Measurements from ENCODE around the gene CPNE7. TPM values are rescaled to one million over a fixed set of nuclear protein-coding genes. Genes with fewer than 3 reads are reported as not detected.
A peak's percentile ranks its signal among the peaks of the same experiment; 100 is the strongest.

Gene CPNE7
- total and polyA plus RNA-seq, 2 of the 13 experiments (the other 11 are each of a cell fraction or from before 2014, with no cell fraction given): 0.59 TPM; not detected in 1

DNA sequence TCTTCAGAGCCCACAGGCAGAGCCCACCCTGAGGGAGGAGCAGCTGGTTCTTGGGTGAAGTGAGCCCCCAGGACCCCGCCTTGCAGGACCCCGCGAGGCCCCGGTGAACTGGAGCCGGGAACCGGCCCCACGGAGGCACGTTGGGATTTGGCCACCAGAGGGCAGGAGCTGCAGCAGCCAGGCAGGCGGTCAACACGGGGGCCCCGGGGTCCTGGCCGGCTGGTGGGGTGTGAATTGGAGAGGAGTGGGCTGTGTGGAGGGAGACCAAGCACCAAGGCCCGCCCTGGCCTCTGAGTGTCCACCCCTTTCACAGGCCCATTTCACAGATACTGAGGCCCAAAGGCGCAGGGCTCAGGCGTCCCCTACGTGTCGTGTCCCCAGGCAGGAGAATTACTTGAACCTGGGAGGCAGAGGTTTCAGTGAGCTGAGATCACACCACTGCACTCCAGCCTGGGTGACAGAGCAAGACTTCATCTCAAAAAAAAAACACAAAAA is 40.1 kb downstream of the CPNE7 start (continued):
- TF ChIP-seq KDM2A (CRISPR knock-in tag; IDR thresholded peaks at IDR 0.05; ENCODE audit: borderline replicate concordance, low read depth) (peak; percentile 43; the same call in 1 of the 2 replicates), GABPA (IDR thresholded peaks at IDR 0.05; ENCODE audit: low read depth, low read length) (no peak), GABPA (CRISPR knock-in tag; IDR thresholded peaks at IDR 0.05; ENCODE audit: low read depth) (no peak), GATAD2A (CRISPR knock-in tag; IDR thresholded peaks at IDR 0.05) (no peak), ZBTB38 (CRISPR knock-in tag; IDR thresholded peaks at IDR 0.05) (no peak), YEATS4 (CRISPR knock-in tag; IDR thresholded peaks at IDR 0.05; ENCODE audit: borderline replicate concordance) (no peak), GATAD1 (CRISPR knock-in tag; IDR thresholded peaks at IDR 0.05) (no peak), ZNF674 (CRISPR knock-in tag; IDR thresholded peaks at IDR 0.05; ENCODE audit: low read depth) (0 out of 2 replicates have a peak, but pooled peaks have one; percentile 60), NFE2 (CRISPR knock-in tag; IDR thresholded peaks at IDR 0.05) (no peak), ZNF260 (CRISPR knock-in tag; IDR thresholded peaks at IDR 0.05; ENCODE audit: borderline replicate concordance, low read depth) (no peak), ZBTB7A (CRISPR knock-in tag; IDR thresholded peaks at IDR 0.05) (peak; percentile 90), FOXP1 (IDR thresholded peaks at IDR 0.05) (no peak), FOXP1 (CRISPR knock-in tag; IDR thresholded peaks at IDR 0.05) (no peak), SMYD3 (CRISPR knock-in tag; IDR thresholded peaks at IDR 0.05) (no peak), ZNF335 (CRISPR knock-in tag; IDR thresholded peaks at IDR 0.05) (no peak), IKZF1 (IDR thresholded peaks at IDR 0.05) (no peak), MEIS2 (CRISPR knock-in tag; IDR thresholded peaks at IDR 0.05) (no peak), RNF2 (conservative IDR thresholded peaks at IDR 0.05; ENCODE audit: low read depth) (no peak), ZNF207 (IDR thresholded peaks at IDR 0.05; ENCODE audit: borderline replicate concordance) (no peak), ZMYM3 (CRISPR knock-in tag; IDR thresholded peaks at IDR 0.05) (no peak), NR2F1 (CRISPR knock-in tag; IDR thresholded peaks at IDR 0.05) (no peak), SALL1 (CRISPR knock-in tag; IDR thresholded peaks at IDR 0.05) (peak; percentile 63)
- TF ChIP-seq, protein P1, sequence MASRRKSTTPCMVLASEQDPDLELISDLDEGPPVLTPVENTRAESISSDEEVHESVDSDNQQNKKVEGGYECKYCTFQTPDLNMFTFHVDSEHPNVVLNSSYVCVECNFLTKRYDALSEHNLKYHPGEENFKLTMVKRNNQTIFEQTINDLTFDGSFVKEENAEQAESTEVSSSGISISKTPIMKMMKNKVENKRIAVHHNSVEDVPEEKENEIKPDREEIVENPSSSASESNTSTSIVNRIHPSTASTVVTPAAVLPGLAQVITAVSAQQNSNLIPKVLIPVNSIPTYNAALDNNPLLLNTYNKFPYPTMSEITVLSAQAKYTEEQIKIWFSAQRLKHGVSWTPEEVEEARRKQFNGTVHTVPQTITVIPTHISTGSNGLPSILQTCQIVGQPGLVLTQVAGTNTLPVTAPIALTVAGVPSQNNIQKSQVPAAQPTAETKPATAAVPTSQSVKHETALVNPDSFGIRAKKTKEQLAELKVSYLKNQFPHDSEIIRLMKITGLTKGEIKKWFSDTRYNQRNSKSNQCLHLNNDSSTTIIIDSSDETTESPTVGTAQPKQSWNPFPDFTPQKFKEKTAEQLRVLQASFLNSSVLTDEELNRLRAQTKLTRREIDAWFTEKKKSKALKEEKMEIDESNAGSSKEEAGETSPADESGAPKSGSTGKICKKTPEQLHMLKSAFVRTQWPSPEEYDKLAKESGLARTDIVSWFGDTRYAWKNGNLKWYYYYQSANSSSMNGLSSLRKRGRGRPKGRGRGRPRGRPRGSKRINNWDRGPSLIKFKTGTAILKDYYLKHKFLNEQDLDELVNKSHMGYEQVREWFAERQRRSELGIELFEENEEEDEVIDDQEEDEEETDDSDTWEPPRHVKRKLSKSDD (CRISPR knock-in tag; IDR thresholded peaks at IDR 0.05; ENCODE audit: low read depth): no peak
- TF ChIP-seq, protein P2, sequence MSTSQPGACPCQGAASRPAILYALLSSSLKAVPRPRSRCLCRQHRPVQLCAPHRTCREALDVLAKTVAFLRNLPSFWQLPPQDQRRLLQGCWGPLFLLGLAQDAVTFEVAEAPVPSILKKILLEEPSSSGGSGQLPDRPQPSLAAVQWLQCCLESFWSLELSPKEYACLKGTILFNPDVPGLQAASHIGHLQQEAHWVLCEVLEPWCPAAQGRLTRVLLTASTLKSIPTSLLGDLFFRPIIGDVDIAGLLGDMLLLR (CRISPR knock-in tag; IDR thresholded peaks at IDR 0.05): no peak
- TF ChIP-seq, protein P3, sequence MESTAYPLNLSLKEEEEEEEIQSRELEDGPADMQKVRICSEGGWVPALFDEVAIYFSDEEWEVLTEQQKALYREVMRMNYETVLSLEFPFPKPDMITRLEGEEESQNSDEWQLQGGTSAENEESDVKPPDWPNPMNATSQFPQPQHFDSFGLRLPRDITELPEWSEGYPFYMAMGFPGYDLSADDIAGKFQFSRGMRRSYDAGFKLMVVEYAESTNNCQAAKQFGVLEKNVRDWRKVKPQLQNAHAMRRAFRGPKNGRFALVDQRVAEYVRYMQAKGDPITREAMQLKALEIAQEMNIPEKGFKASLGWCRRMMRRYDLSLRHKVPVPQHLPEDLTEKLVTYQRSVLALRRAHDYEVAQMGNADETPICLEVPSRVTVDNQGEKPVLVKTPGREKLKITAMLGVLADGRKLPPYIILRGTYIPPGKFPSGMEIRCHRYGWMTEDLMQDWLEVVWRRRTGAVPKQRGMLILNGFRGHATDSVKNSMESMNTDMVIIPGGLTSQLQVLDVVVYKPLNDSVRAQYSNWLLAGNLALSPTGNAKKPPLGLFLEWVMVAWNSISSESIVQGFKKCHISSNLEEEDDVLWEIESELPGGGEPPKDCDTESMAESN (CRISPR knock-in tag; conservative IDR thresholded peaks at IDR 0.05): no peak
- TF ChIP-seq, protein P4, sequence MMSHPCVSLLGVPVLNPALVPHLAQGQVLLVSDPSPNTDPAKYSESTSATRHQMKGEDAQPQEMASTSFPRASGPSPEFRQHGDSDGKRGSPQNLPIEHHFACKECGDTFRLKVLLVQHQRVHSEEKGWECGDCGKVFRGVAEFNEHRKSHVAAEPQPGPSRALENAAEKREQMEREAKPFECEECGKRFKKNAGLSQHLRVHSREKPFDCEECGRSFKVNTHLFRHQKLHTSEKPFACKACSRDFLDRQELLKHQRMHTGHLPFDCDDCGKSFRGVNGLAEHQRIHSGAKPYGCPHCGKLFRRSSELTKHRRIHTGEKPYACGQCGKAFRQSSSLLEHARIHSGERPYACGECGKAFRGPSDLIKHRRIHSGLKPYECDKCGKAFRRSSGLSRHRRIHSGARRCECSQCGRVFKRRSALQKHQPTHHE (CRISPR knock-in tag; IDR thresholded peaks at IDR 0.05; ENCODE audit: borderline replicate concordance): no peak
- TF ChIP-seq, protein P5, sequence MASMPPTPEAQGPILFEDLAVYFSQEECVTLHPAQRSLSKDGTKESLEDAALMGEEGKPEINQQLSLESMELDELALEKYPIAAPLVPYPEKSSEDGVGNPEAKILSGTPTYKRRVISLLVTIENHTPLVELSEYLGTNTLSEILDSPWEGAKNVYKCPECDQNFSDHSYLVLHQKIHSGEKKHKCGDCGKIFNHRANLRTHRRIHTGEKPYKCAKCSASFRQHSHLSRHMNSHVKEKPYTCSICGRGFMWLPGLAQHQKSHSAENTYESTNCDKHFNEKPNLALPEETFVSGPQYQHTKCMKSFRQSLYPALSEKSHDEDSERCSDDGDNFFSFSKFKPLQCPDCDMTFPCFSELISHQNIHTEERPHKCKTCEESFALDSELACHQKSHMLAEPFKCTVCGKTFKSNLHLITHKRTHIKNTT (CRISPR knock-in tag; IDR thresholded peaks at IDR 0.05): no peak

Data from HepG2 (cell line).